ENCODE measurements around the gene DSTYK. TPM values are rescaled to one million over a fixed set of nuclear protein-coding genes. Genes with fewer than 3 reads are reported as not detected.

The DSTYK gene
- total and polyA plus RNA-seq, 4 donors = 16.8 to 25.1 (median 20.0) TPM

GRCh38 chr1:205232945-205233397, 21.5 kb upstream of the DSTYK start:
- Histone ChIP-seq H3K27ac (ENCODE audit: low read depth, low read length) (no peak overlapping the region), H3K36me3 (ENCODE audit: control insufficient read depth, insufficient read depth, low read length) (no peaks in the 10 kb centered on the region), H3K4me3 (ENCODE audit: low read depth, low read length) (no peak overlapping the region), H3K9me3 (ENCODE audit: control insufficient read depth, insufficient read depth, low read length) (no peaks in the 10 kb centered on the region), H3K4me1 (ENCODE audit: control insufficient read depth, insufficient read depth, low read length) (peaks cover 25% of the 10 kb centered on the region), H3K27me3 (ENCODE audit: control insufficient read depth, insufficient read depth, low read length) (peaks cover 2% of the 10 kb centered on the region)
- WGBS (ENCODE audit: insufficient coverage) = no CpG with 5 or more reads among the region's 3 CpGs
- DNase-seq (ENCODE audit: low read depth in 4 of 6, low spot score in 6 of 6) = no peak

- Histone ChIP-seq H3K27ac (ENCODE audit: low read depth, low read length) (no peak overlapping the region), H3K4me3 (ENCODE audit: low read depth, low read length) (no peak overlapping the region), H3K36me3 (ENCODE audit: control insufficient read depth, insufficient read depth, low read length) (no peaks in the 10 kb centered on the region), H3K27me3 (ENCODE audit: control insufficient read depth, insufficient read depth, low read length) (peaks cover 2% of the 10 kb centered on the region), H3K9me3 (ENCODE audit: control insufficient read depth, insufficient read depth, low read length) (no peaks in the 10 kb centered on the region), H3K4me1 (ENCODE audit: control insufficient read depth, insufficient read depth, low read length) (peaks cover 21% of the 10 kb centered on the region)
- WGBS (ENCODE audit: insufficient coverage) = 82% methylated on average over 1 of the region's 7 CpGs
- DNase-seq (ENCODE audit: low read depth in 4 of 6, low spot score in 6 of 6) = no peak
Measured at GRCh38 chr1:205232127-205232820, 20.8 kb upstream of the DSTYK start.

- H3K27me3 ChIP-seq (ENCODE audit: control insufficient read depth, insufficient read depth, low read length) = peaks cover 2% of the 10 kb centered on the region
- WGBS (ENCODE audit: insufficient coverage) = no CpG with 5 or more reads among the region's 5 CpGs
- no peaks in the 10 kb centered on the region for H3K36me3 ChIP-seq (ENCODE audit: control insufficient read depth, insufficient read depth, low read length)
- no peaks in the 10 kb centered on the region for H3K9me3 ChIP-seq (ENCODE audit: control insufficient read depth, insufficient read depth, low read length)
- H3K4me1 ChIP-seq (ENCODE audit: control insufficient read depth, insufficient read depth, low read length) = peaks cover 21% of the 10 kb centered on the region
- no peak overlapping the region for H3K4me3 ChIP-seq (ENCODE audit: low read depth, low read length)
- no peak overlapping the region for H3K27ac ChIP-seq (ENCODE audit: low read depth, low read length)
- DNase-seq (ENCODE audit: low read depth in 4 of 6, low spot score in 6 of 6) = no peak
Measured at GRCh38 chr1:205230982-205231381, 19.5 kb upstream of the DSTYK start.

GRCh38 chr1:205229916-205230700, 18.6 kb upstream of the DSTYK start:
- Histone ChIP-seq H3K4me1 (ENCODE audit: control insufficient read depth, insufficient read depth, low read length) (peaks cover 21% of the 10 kb centered on the region), H3K27me3 (ENCODE audit: control insufficient read depth, insufficient read depth, low read length) (peaks cover 2% of the 10 kb centered on the region), H3K9me3 (ENCODE audit: control insufficient read depth, insufficient read depth, low read length) (no peaks in the 10 kb centered on the region), H3K36me3 (ENCODE audit: control insufficient read depth, insufficient read depth, low read length) (no peaks in the 10 kb centered on the region), H3K27ac (ENCODE audit: low read depth, low read length) (no peak overlapping the region), H3K4me3 (ENCODE audit: low read depth, low read length) (peak overlapping the region; percentile 36)
- no peak for DNase-seq (ENCODE audit: low read depth in 4 of 6, low spot score in 6 of 6)
- WGBS (ENCODE audit: insufficient coverage) = 44% methylated on average over 10 of the region's 10 CpGs

GRCh38 chr1:205229399-205229871, 17.9 kb upstream of the DSTYK start:
- Histone ChIP-seq H3K27ac (ENCODE audit: low read depth, low read length) (no peak overlapping the region), H3K4me1 (ENCODE audit: control insufficient read depth, insufficient read depth, low read length) (peaks cover 21% of the 10 kb centered on the region), H3K9me3 (ENCODE audit: control insufficient read depth, insufficient read depth, low read length) (no peaks in the 10 kb centered on the region), H3K27me3 (ENCODE audit: control insufficient read depth, insufficient read depth, low read length) (peaks cover 2% of the 10 kb centered on the region), H3K4me3 (ENCODE audit: low read depth, low read length) (peak overlapping the region; percentile 52), H3K36me3 (ENCODE audit: control insufficient read depth, insufficient read depth, low read length) (no peaks in the 10 kb centered on the region)
- 0% methylated on average over 7 of the region's 15 CpGs for WGBS (ENCODE audit: insufficient coverage)
- peak in 2 of 6 donors; percentile 79 to 91 for DNase-seq (ENCODE audit: low read depth in 4 of 6, low spot score in 6 of 6)

GRCh38 chr1:205228093-205228521, 16.6 kb upstream of the DSTYK start:
- Histone ChIP-seq H3K27me3 (ENCODE audit: control insufficient read depth, insufficient read depth, low read length) (peaks cover 2% of the 10 kb centered on the region), H3K4me3 (ENCODE audit: low read depth, low read length) (peak overlapping the region; percentile 52), H3K36me3 (ENCODE audit: control insufficient read depth, insufficient read depth, low read length) (no peaks in the 10 kb centered on the region), H3K4me1 (ENCODE audit: control insufficient read depth, insufficient read depth, low read length) (peaks cover 21% of the 10 kb centered on the region), H3K27ac (ENCODE audit: low read depth, low read length) (peak overlapping the region; percentile 7), H3K9me3 (ENCODE audit: control insufficient read depth, insufficient read depth, low read length) (no peaks in the 10 kb centered on the region)
- peak in 1 of 6 donors; percentile 54 for DNase-seq (ENCODE audit: low read depth in 4 of 6, low spot score in 6 of 6)
- under 1% methylated on average over 22 of the region's 27 CpGs for WGBS (ENCODE audit: insufficient coverage)

GRCh38 chr1:205227584-205228013, 16.1 kb upstream of the DSTYK start, which contains the start of gene TMCC2:
Gene TMCC2, plus strand, starts transcription at chr1:205227946. Its CDS starts 619 bp downstream, at chr1:205228565.
- Histone ChIP-seq H3K27ac (ENCODE audit: low read depth, low read length) (peak within 1 kb of the TSS; percentile 42), H3K9me3 (ENCODE audit: control insufficient read depth, insufficient read depth, low read length) (no peaks in the 10 kb centered on the region), H3K4me3 (ENCODE audit: low read depth, low read length) (peak within 1 kb of the TSS; percentile 80), H3K36me3 (ENCODE audit: control insufficient read depth, insufficient read depth, low read length) (no peaks in the 10 kb centered on the region), H3K27me3 (ENCODE audit: control insufficient read depth, insufficient read depth, low read length) (peaks cover 2% of the 10 kb centered on the region), H3K4me1 (ENCODE audit: control insufficient read depth, insufficient read depth, low read length) (peaks cover 21% of the 10 kb centered on the region)
- peak in 5 of 6 donors; percentile 87 to 99 (median 93) for DNase-seq (ENCODE audit: low read depth in 4 of 6, low spot score in 6 of 6)
- WGBS (ENCODE audit: insufficient coverage) = 0% methylated on average over 44 of the region's 44 CpGs

GRCh38 chr1:205226868-205227583, 15.5 kb upstream of the DSTYK start:
- no peaks in the 10 kb centered on the region for H3K36me3 ChIP-seq (ENCODE audit: control insufficient read depth, insufficient read depth, low read length)
- DNase-seq (ENCODE audit: low read depth in 4 of 6, low spot score in 6 of 6) = peak in 1 of 6 donors; percentile 58
- 15% methylated on average over 2 of the region's 8 CpGs for WGBS (ENCODE audit: insufficient coverage)
- no peaks in the 10 kb centered on the region for H3K9me3 ChIP-seq (ENCODE audit: control insufficient read depth, insufficient read depth, low read length)
- peaks cover 2% of the 10 kb centered on the region for H3K27me3 ChIP-seq (ENCODE audit: control insufficient read depth, insufficient read depth, low read length)
- peak overlapping the region; percentile 42 for H3K27ac ChIP-seq (ENCODE audit: low read depth, low read length)
- H3K4me3 ChIP-seq (ENCODE audit: low read depth, low read length) = peak overlapping the region; percentile 80
- peaks cover 21% of the 10 kb centered on the region for H3K4me1 ChIP-seq (ENCODE audit: control insufficient read depth, insufficient read depth, low read length)
